ENCODE results near the gene SPECC1L.
"Not testable (repeated sequence)": the region's sequence is repeated elsewhere in the genome, so short reads cannot be mapped to it uniquely, and the experiment has no call there.

- not testable (repeated sequence) for TF ChIP-seq EZH2 (IDR thresholded peaks at IDR 0.05; ENCODE audit: low read length, unreplicated experiment); CTCF (conservative IDR thresholded peaks at IDR 0.05; ENCODE audit: low read depth, low read length)
These were observed 6.2 kb upstream of the SPECC1L start for GRCh38 chr22:24264329-24264896.

Measured in PC-3 (cell line).